Endothelial cell of umbilical vein (primary cell): Measurements from ENCODE around the gene TOR4A. TPM values are rescaled to one million over a fixed set of nuclear protein-coding genes. Genes with fewer than 3 reads are reported as not detected.

Experiments
- BruUV-seq: library from RNA; stranded (reverse); fragments of 400-500 nt; replicated peaks from 2 replicates; lab custom pipeline; 2021; lab: Mats Ljungman, UMichigan
- CTCF ChIA-PET: fragments of 300-600, 350-600 bp; sonication (Branson Sonifier 250); formaldehyde crosslinking; loops from one replicate; lab custom pipeline; 2021; ENCODE audit warnings: antibody characterized with exemption, inconsistent platforms; lab: Charles Lee
- POLR2A ChIA-PET: fragments of 300-600, 350-600 bp; sonication (Branson Sonifier 250); formaldehyde crosslinking; loops from one replicate; lab custom pipeline; 2021; ENCODE audit warnings: antibody characterized with exemption, inconsistent platforms; lab: Charles Lee
- DNase-seq: peaks from one replicate; pipeline ENCODE4 v3.0.0-alpha.2; 2011; ENCODE audit warnings: low read depth, low spot score
- FAIRE-seq: peaks from 2 replicates; lab custom pipeline; 2011; peaks lifted over from hg19 to GRCh38; lab: Jason Lieb, UNC
- H2AFZ ChIP-seq: 2 replicates; pipeline ENCODE4 v1.6.0; 2012; ENCODE audit warnings: low read depth, low read length, control low read depth, inconsistent platforms
- H3K27ac ChIP-seq: 2 replicates; pipeline ENCODE4 v1.5.1; 2011; ENCODE audit warnings: low read depth, mild to moderate bottlenecking, control low read depth, low read length, moderate library complexity; ENCODE audit not compliant: insufficient read depth
- H3K27me3 ChIP-seq, 2 experiments: 2 replicates each; pipeline versions ENCODE4 v1.6.0 to v1.6.1; 2011; ENCODE audit warnings: low read length in 2 of 2, mixed read lengths in 1 of 2; ENCODE audit not compliant: control insufficient read depth in 2 of 2, insufficient read depth in 2 of 2
- H3K36me3 ChIP-seq, 2 experiments: 2 replicates in 1 of 2; 3 replicates in 1 of 2; pipeline ENCODE4 v1.5.1; 2011; ENCODE audit warnings: low read length in 2 of 2, mild to moderate bottlenecking in 1 of 2, moderate library complexity in 1 of 2; ENCODE audit not compliant: control insufficient read depth in 2 of 2, insufficient read depth in 2 of 2; ENCODE audit errors: extremely low read depth in 1 of 2
- H3K4me1 ChIP-seq: 3 replicates; pipeline ENCODE4 v1.5.1; 2011; ENCODE audit warnings: mild to moderate bottlenecking, low read length; ENCODE audit not compliant: control insufficient read depth, insufficient read depth; ENCODE audit errors: extremely low read depth
- H3K4me2 ChIP-seq: 2 replicates; pipeline ENCODE4 v1.6.1; 2011; ENCODE audit warnings: low read length, control low read depth, mixed read lengths; ENCODE audit not compliant: insufficient read depth
- H3K4me3 ChIP-seq, 3 experiments: fragments of 200-600 bp in 1 of 3; sonication (generic), shearing (Covaris generic) in 1 of 3; replicated peaks in 1 of 3; 2 replicates each; pipeline ENCODE4 v1.5.1; 2011 to 2016; ENCODE audit warnings: control low read depth in 3 of 3, low read length in 3 of 3, mild to moderate bottlenecking in 2 of 3, inconsistent platforms in 1 of 3, low read depth in 1 of 3, moderate library complexity in 1 of 3; ENCODE audit not compliant: insufficient read depth in 1 of 3
- H3K79me2 ChIP-seq: 2 replicates; pipeline ENCODE4 v1.6.0; 2012; ENCODE audit warnings: low read length, inconsistent platforms; ENCODE audit not compliant: control insufficient read depth, insufficient read depth
- H3K9ac ChIP-seq: replicated peaks from 2 replicates; pipeline ENCODE3; 2011; ENCODE audit warnings: low read length, control low read depth; ENCODE audit not compliant: insufficient read depth; ENCODE audit errors: extremely low read depth
- H3K9me1 ChIP-seq: replicated peaks from 3 replicates; pipeline ENCODE4 v1.6.0; 2011; ENCODE audit warnings: mild to moderate bottlenecking, low read length; ENCODE audit not compliant: control insufficient read depth, insufficient read depth; ENCODE audit errors: extremely low read depth
- H3K9me3 ChIP-seq: replicated peaks from 2 replicates; pipeline ENCODE4 v1.5.1; 2012; ENCODE audit warnings: low read length, inconsistent platforms; ENCODE audit not compliant: control insufficient read depth, insufficient read depth
- H4K20me1 ChIP-seq: replicated peaks from 2 replicates; pipeline ENCODE3; 2011; ENCODE audit warnings: mild to moderate bottlenecking, low read length; ENCODE audit not compliant: control insufficient read depth, insufficient read depth; ENCODE audit errors: extremely low read depth
- EZH2 ChIP-seq: IDR thresholded peaks from 2 replicates; pipeline ENCODE4 v1.6.1; 2012; ENCODE audit warnings: borderline replicate concordance, low read depth, mild to moderate bottlenecking, moderate library complexity, low read length, inconsistent platforms; ENCODE audit not compliant: severe bottlenecking
- FOS ChIP-seq: IDR thresholded peaks from 2 replicates; pipeline ENCODE4 v1.6.1; 2011; ENCODE audit warnings: mild to moderate bottlenecking, low read length, moderate library complexity, borderline replicate concordance; ENCODE audit not compliant: insufficient read depth
- GATA2 ChIP-seq: IDR thresholded peaks from 2 replicates; pipeline ENCODE4 v1.7.0; 2011; ENCODE audit warnings: low read depth, mild to moderate bottlenecking, moderate library complexity, mixed read lengths, low read length; ENCODE audit not compliant: insufficient read length, insufficient read depth
- JUN ChIP-seq: IDR thresholded peaks from 2 replicates; pipeline ENCODE4 v1.6.1; 2011; ENCODE audit warnings: borderline replicate concordance, low read depth; ENCODE audit not compliant: insufficient read length, insufficient read depth
- MYC ChIP-seq: IDR thresholded peaks from one replicate; pipeline ENCODE4 v1.6.1; 2011; ENCODE audit warnings: mild to moderate bottlenecking, low read depth, low read length
- POLR2A ChIP-seq: IDR thresholded peaks from 2 replicates; pipeline ENCODE4 v1.6.1; 2012; ENCODE audit warnings: low read depth, mild to moderate bottlenecking, control low read depth, low read length
- POLR2AphosphoS5 ChIP-seq: IDR thresholded peaks from 2 replicates; pipeline ENCODE4 v1.6.1; 2012; ENCODE audit warnings: low read depth, mild to moderate bottlenecking, control low read depth, low read length, moderate library complexity; ENCODE audit not compliant: insufficient read depth
- dilution Hi-C: fragments of 300-500 bp; cut with MboI; formaldehyde crosslinking; loops from one replicate; pipeline ENCODE4 v1.15.0; 2019; ENCODE audit warnings: low sequenced_read_pairs; ENCODE audit not compliant: extremely low pct_ligation_motif_present
- intact Hi-C: fragments of 100-400 bp; cut with micrococcal nuclease; formaldehyde crosslinking; loops from one replicate; pipeline ENCODE4 v1.10.0; 2022
- polyA plus RNA-seq, 4 experiments: library from polyadenylated mRNA; depleted of rRNA in 3 of 4; stranded (reverse) in 3 of 4; unstranded in 1 of 4; fragments of >200 nt; gene quantifications; 2 replicates each; pipeline versions ENCODE4 v1.2.1 to v1.2.3, GENCODE V29; 2011 to 2012; ENCODE audit warnings: missing spikeins in 1 of 4
- total RNA-seq: library from RNA; stranded (reverse); gene quantifications from 2 replicates; pipeline ENCODE4 v1.2.3, GENCODE V29; 2021
- TF ChIP-seq, protein P1 (sequence below), 2 donors: IDR thresholded peaks; 1 replicate in 1 of 2; 2 replicates in 1 of 2; pipeline ENCODE4 v1.5.1; 2011; ENCODE audit warnings: low read length in 2 of 2, mild to moderate bottlenecking in 2 of 2, moderate library complexity in 2 of 2, control low read depth in 1 of 2, inconsistent platforms in 1 of 2, low read depth in 1 of 2; ENCODE audit not compliant: insufficient read depth in 1 of 2; ENCODE audit errors: extremely low read depth in 1 of 2
- TF ChIP-seq, protein P2 (sequence below): IDR thresholded peaks from 2 replicates; pipeline ENCODE4 v1.6.1; 2011; ENCODE audit not compliant: insufficient read depth, insufficient read length

The TOR4A gene
- total and polyA plus RNA-seq, 2 donors (not counting 3 experiments of a cell fraction or from before 2014, with no cell fraction given): 32.4 to 48.0 TPM

- FAIRE-seq: no peak
- ChIA-PET POLR2A (no interaction called here), CTCF (no interaction called here)
- H3K4me2 ChIP-seq: no peak overlapping the region
- no peaks in the 10 kb centered on the region for H3K79me2 ChIP-seq
- H3K27ac ChIP-seq: no peak overlapping the region
- no peaks in the 10 kb centered on the region for H3K36me3 ChIP-seq
- H2AFZ ChIP-seq: no peak overlapping the region
- no peak overlapping the region for H3K4me3 ChIP-seq
- H3K9me3 ChIP-seq: no peaks in the 10 kb centered on the region
- no peaks in the 10 kb centered on the region for H3K9me1 ChIP-seq
- no peaks in the 10 kb centered on the region for H3K27me3 ChIP-seq
- H3K4me1 ChIP-seq: no peaks in the 10 kb centered on the region
- BruUV-seq: no TSS peak
- intact Hi-C loops: no loop called here
- dilution Hi-C loops: no loop called here
- no peak overlapping the region for H3K9ac ChIP-seq
- no peak for DNase-seq
- TF ChIP-seq, protein P1, sequence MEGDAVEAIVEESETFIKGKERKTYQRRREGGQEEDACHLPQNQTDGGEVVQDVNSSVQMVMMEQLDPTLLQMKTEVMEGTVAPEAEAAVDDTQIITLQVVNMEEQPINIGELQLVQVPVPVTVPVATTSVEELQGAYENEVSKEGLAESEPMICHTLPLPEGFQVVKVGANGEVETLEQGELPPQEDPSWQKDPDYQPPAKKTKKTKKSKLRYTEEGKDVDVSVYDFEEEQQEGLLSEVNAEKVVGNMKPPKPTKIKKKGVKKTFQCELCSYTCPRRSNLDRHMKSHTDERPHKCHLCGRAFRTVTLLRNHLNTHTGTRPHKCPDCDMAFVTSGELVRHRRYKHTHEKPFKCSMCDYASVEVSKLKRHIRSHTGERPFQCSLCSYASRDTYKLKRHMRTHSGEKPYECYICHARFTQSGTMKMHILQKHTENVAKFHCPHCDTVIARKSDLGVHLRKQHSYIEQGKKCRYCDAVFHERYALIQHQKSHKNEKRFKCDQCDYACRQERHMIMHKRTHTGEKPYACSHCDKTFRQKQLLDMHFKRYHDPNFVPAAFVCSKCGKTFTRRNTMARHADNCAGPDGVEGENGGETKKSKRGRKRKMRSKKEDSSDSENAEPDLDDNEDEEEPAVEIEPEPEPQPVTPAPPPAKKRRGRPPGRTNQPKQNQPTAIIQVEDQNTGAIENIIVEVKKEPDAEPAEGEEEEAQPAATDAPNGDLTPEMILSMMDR (IDR thresholded peaks at IDR 0.05; ENCODE audit: extremely low read depth in 1 of 2, insufficient read depth in 1 of 2, low read depth in 1 of 2, low read length in 2 of 2): no peak
- no peak for TF ChIP-seq POLR2AphosphoS5
- TF ChIP-seq GATA2: no peak
- TF ChIP-seq MYC: no peak
- TF ChIP-seq FOS: no peak
- no peak for TF ChIP-seq EZH2
- TF ChIP-seq, protein P2, sequence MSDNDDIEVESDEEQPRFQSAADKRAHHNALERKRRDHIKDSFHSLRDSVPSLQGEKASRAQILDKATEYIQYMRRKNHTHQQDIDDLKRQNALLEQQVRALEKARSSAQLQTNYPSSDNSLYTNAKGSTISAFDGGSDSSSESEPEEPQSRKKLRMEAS: no peak
- no peak for TF ChIP-seq POLR2A
- no peak for TF ChIP-seq JUN
- no peaks in the 10 kb centered on the region for H4K20me1 ChIP-seq
Measured at GRCh38 chr9:137232101-137232500, 45.4 kb upstream of the TOR4A start.
